ENCODE measurements around the gene PAIP2. TPM values are rescaled to one million over a fixed set of nuclear protein-coding genes. Genes with fewer than 3 reads are reported as not detected.

The PAIP2 gene
- total and polyA plus RNA-seq, 8 donors: 12.7 to 104 (median 60.2) TPM

DNA sequence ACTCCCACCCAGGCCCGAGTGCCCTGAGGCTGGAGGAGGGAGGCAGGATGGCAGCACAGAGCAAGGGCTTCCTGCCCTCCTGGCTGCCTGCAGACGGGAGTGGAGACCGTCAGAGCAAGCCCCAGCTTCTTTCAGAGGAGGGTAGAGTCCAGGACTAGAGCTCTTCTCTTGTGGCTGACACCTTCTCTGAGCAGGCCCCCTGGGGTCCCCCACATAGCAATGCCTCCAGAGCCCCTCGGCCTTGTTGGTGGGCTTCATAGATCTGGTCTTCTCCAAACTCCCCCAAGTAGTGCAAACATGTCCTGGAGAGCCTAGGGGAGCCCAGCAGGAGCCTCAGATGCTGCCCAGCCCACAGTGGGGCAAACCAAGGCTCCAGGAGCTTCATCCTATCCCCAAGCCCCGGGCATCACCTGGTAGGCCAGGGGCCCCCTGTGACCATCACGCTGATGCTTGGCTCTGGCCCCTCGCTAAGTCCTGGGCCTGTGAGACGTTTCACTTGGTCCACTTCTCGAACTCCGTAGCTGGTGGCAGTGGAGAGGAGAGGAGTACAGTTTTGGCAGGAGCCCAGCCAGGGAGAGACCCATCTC is 46.0 kb downstream of the PAIP2 start:
- intact Hi-C loops (cut with DNase I; ENCODE audit: low total_unique reads): no loop called here
- H3K36me3 ChIP-seq: no peaks in the 10 kb centered on the region
- 46 to 81% (median 61%) methylated on average over 8 to 10 of the region's 10 CpGs for WGBS, 5 donors
- H3K4me1 ChIP-seq: peaks cover 51 to 72% (median 64%) of the 10 kb centered on the region in 4 donors
- H3K9me3 ChIP-seq: no peaks in the 10 kb centered on the region
- peaks cover 0 to 12% (median 0%) of the 10 kb centered on the region in 3 donors for H3K27me3 ChIP-seq
- DNase-seq: no peak
- TF ChIP-seq POLR2AphosphoS5 (IDR thresholded peaks at IDR 0.05): no peak
- TF ChIP-seq EP300 (IDR thresholded peaks at IDR 0.05): no peak
- TF ChIP-seq, protein P1, sequence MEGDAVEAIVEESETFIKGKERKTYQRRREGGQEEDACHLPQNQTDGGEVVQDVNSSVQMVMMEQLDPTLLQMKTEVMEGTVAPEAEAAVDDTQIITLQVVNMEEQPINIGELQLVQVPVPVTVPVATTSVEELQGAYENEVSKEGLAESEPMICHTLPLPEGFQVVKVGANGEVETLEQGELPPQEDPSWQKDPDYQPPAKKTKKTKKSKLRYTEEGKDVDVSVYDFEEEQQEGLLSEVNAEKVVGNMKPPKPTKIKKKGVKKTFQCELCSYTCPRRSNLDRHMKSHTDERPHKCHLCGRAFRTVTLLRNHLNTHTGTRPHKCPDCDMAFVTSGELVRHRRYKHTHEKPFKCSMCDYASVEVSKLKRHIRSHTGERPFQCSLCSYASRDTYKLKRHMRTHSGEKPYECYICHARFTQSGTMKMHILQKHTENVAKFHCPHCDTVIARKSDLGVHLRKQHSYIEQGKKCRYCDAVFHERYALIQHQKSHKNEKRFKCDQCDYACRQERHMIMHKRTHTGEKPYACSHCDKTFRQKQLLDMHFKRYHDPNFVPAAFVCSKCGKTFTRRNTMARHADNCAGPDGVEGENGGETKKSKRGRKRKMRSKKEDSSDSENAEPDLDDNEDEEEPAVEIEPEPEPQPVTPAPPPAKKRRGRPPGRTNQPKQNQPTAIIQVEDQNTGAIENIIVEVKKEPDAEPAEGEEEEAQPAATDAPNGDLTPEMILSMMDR (IDR thresholded peaks at IDR 0.05): no peak
- TF ChIP-seq POLR2A (IDR thresholded peaks at IDR 0.05): no peak
- peak overlapping the region in 3 of 5 donors; percentile 41 to 77 (median 66) for H3K27ac ChIP-seq
- H3K4me3 ChIP-seq: peak overlapping the region in 1 of 4 donors; percentile 49

DNA sequence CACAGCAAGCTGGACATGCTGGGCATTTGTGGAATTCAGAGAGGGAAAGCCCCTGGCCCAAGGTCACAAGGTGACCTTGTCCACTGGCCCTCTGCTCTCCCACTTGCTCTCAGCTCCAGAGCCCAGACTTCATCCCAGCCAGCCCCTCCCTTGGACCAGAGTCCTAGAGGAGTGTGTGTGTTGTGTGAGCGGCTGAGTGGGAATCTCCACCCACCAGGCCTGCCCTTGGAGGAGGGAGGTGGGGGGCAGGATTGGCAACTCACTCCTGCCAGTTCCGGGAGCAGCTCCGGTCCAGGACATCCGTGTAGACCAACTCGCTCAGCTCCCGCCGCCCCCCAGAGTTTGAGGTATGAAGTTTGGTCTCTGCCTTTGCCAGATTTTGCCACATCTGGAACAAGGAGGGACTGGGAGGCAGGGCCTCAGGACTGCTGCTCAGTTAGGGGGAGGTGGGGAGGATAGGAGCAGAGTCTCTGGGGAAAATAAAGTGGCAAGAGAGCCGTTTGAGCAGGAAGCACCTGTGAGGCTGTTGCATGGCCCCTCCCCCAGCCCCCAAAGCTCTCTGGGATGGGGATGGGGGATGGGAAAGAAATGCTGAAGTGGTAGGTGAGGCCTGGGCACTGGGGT is 46.7 kb downstream of the PAIP2 start:
- H3K4me1 ChIP-seq: peaks cover 46 to 73% (median 67%) of the 10 kb centered on the region in 4 donors

GRCh38 chr5:139389701-139390638 is 48.3 kb downstream of the PAIP2 start, which contains the start of gene MZB1:
TSS of gene MZB1 (minus strand) at chr5:139389913. CDS start at chr5:139389856, 57 bp downstream.
- intact Hi-C loops (cut with DNase I; ENCODE audit: low total_unique reads): no loop called here
- H3K27ac ChIP-seq: peak within 1 kb of the TSS; percentile 44 to 78 (median 68)
- H3K4me1 ChIP-seq: peaks cover 32 to 75% (median 67%) of the 10 kb centered on the region in 4 donors
- peaks cover 0 to 34% (median 0%) of the 10 kb centered on the region in 3 donors for H3K27me3 ChIP-seq
- WGBS, 5 donors: 73 to 80% (median 77%) methylated on average over 8 to 11 of the region's 11 CpGs
- H3K4me3 ChIP-seq: peak within 1 kb of the TSS; percentile 11 to 49 (median 27)
- H3K36me3 ChIP-seq: no peaks in the 10 kb centered on the region
- peak in 1 of 2 donors; percentile 60 for DNase-seq
- no peak for TF ChIP-seq POLR2A (IDR thresholded peaks at IDR 0.05)
- TF ChIP-seq POLR2AphosphoS5 (IDR thresholded peaks at IDR 0.05): peak in 1 of 3 donors; percentile 26
- TF ChIP-seq EP300 (IDR thresholded peaks at IDR 0.05): no peak
- no peaks in the 10 kb centered on the region for H3K9me3 ChIP-seq

More for the DNA sequence above, 46.7 kb downstream of the PAIP2 start:
- Histone ChIP-seq H3K4me3 (peak overlapping the region; percentile 11 to 49 (median 27)), H3K36me3 (no peaks in the 10 kb centered on the region), H3K27ac (peak overlapping the region; percentile 13 to 77 (median 66)), H3K9me3 (no peaks in the 10 kb centered on the region), H3K27me3 (peaks cover 0 to 18% (median 0%) of the 10 kb centered on the region in 3 donors)
- DNase-seq: peak; percentile 72 to 88
- intact Hi-C loops (cut with DNase I; ENCODE audit: low total_unique reads): no loop called here
- 14 to 26% (median 17%) methylated on average over 5 to 8 of the region's 8 CpGs for WGBS, 5 donors
- TF ChIP-seq POLR2AphosphoS5 (IDR thresholded peaks at IDR 0.05) (peak in 1 of 3 donors; percentile 45), POLR2A (IDR thresholded peaks at IDR 0.05) (no peak)

DNA sequence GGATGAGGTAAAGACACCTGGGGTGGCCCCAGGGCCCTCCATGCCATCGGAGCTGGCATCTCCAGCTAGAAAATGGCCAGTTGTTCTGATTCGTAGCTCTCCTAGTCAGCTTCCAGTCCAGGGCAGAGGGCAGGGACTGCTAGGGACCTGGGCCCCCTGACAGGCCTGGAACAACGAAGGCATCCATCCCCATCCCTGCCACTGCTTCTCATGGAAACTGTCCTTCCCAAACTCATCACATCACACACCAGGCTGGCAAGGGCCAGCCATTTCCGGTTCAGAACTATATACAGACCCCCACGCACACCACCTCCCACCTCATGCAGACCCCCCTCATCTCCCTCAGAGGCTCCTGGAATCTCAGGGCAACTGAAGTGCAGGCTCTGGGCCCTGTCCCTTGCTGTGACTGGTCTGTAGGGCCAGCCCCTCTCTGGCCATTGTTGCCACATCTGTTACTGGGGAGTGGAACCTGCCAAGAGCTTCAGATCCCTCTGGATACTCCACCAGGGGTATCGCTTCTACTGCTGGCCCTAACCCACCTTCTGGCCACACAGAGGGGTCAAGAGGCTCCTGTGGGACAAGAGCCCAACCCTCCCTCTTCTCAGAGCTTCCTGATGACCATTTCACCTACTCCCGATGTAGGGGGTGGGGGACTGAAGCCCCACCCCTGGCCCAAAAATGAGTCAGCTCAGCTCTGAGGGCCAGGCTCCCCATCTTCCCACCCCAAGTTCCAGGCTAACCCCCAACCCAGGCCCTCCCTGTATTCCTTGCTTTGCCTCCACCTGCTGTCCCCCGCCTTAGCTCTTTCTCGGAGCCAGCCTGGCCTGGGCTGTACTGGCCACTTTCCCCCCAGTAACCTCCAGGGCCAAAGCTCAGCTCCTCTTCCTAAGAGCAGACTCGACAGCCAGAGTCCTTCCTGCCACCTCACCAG is 49.2 kb downstream of the PAIP2 start:
- H3K9me3 ChIP-seq: no peaks in the 10 kb centered on the region
- H3K27ac ChIP-seq: peak overlapping the region; percentile 49 to 78 (median 71)
- H3K4me3 ChIP-seq: peak overlapping the region in 1 of 4 donors; percentile 62
- intact Hi-C loops (cut with DNase I; ENCODE audit: low total_unique reads): no loop called here
- TF ChIP-seq, protein P1 (IDR thresholded peaks at IDR 0.05): no peak
- TF ChIP-seq POLR2A (IDR thresholded peaks at IDR 0.05): no peak
- no peak for TF ChIP-seq POLR2AphosphoS5 (IDR thresholded peaks at IDR 0.05)
- TF ChIP-seq EP300 (IDR thresholded peaks at IDR 0.05): no peak
- no peaks in the 10 kb centered on the region for H3K36me3 ChIP-seq
- 68 to 79% (median 77%) methylated on average over 8 to 10 of the region's 10 CpGs for WGBS, 5 donors
- peaks cover 0 to 42% (median 0%) of the 10 kb centered on the region in 3 donors for H3K27me3 ChIP-seq
- peaks cover 29 to 73% (median 64%) of the 10 kb centered on the region in 4 donors for H3K4me1 ChIP-seq
- DNase-seq: no peak
